HG02943 (cell line): ENCODE measurements around the gene GIT2.

ENCODE experiments used
- ATAC-seq: cut with Tn5 transposase; IDR thresholded peaks from one replicate; pipeline ENCODE4 v1.9.1; 2021; ENCODE audit warnings: mild to moderate bottlenecking, low read depth, moderate library complexity; ENCODE audit not compliant: unreplicated experiment

The GIT2 gene

DNA sequence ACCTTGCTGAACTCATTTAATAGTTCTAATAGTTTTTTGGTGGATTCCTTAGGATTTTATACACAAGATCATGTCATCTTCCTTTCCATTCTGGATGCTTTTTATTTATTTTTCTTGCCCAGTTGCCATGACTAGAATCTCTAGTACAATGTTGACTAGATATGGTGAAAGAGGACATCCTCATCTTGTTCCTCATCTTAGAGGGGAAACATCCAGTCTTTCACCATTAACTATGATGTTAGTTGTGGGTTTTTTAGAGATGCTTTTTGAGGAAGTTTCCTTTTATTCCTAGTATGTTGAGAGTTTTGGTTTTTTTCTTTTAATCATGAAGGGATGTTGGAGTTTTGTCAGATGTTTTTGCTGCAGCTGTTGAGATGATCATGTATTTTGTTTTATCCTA, 11.7 kb upstream of the GIT2 start:
- ATAC-seq, result no peak

DNA sequence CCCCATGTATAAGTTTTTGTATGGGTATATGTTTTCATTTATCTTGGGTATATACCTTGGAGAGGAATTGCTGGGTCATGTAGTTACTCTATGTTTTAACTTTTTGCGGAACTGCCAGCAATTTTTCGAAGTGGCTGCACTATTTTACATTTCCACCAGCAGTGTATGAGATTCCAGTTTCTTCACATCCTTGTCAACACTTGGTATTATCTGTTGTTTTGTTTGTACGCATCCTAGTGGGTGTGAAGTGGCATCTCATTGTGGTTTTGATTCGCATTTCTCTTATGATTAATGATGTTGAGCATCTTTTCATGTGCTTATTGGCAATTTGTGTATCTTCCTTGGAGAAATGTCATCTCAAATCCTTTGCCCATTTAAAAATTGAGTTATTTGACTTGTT, 9.9 kb upstream of the GIT2 start:
- no peak for ATAC-seq

DNA sequence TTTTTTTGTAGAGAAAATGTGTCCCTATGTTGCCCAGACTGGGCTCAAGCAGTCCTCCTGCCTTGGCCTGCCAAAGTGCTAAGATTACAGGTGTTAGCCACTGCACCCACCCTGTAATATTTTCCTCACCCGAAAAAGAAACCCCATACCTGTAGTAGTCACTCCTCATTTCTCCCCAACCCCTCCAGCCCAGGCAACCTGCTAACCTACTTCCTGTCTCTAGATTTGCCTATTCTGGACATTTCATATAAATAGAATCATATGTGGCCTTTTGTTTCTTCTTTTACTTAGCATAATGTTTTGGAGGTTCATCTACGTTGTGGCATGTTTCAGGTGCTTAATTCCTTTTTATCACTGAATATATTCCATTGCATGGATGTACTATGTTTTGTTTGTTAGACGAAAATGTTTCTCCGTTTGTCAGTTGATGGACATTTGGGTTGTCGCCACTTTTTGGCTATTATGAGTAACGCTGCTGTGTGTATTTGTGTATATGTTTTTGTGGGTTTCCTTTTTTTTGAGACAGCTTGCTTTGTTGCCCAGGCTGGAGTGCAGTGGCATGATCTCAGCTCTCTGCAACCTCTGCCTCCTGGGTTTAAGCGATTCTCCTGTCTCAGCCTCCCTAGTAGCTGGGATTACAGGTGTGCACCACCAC, 9.3 kb upstream of the GIT2 start:
- no peak for ATAC-seq

DNA sequence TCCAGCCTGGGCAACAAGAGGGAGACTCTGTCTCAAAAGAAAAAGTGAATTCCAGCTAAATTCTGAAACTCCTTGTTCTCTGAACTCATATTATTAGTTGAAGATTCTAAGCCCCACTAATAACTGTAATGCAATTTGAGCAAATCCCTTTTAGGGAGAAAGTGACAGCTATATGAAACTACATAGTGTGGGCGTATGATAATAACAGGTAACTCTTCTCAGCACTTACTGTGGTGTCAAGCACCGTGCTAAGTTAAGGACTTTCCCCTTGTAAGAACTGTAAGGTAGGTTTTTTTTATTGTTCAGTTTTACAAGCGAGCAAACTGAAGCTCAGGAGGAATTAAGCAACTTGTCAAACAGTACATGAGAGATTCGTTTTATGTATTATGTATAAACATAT, 8.4 kb upstream of the GIT2 start:
- ATAC-seq, result no peak

DNA sequence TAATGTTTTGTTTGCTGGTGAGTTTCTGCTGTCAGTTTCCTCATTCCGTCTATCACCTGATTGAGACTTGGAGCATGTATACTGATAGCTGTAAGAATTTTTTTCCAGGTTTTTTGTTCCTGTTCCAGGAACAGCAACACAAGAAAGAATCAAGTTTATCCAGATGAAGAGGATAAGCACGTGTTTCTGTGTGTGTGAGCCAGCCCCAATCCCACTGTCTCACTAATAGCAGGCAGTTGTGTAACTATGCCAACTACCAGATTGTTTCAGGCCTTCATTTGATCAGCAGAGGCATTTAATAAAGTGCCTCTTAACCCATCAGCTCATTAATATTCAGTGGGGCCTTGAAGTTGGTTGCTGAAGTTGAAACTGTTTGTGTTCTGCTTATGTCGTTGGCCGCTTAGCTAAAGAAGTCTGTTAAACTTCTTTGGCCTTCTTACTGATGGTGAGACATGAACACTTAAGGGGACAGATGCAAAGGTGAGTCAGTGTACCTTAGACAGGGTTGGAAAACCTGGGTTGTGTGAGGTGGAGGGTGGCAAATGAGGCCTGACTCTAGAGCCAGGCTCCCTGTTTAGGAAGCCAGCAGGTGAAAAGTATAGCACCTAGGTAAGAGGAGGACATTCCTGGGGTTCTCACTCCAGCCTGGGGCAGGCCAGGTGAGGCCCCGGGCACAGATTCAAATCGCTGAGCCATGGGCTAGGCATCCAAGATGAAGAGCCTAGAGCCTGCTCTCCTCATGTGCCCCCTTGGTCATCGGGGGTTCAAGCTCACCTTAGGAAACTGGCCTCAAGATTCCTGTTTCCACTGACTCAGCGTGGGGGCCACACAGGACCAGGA, 6.7 kb upstream of the GIT2 start:
- ATAC-seq, result no peak

DNA sequence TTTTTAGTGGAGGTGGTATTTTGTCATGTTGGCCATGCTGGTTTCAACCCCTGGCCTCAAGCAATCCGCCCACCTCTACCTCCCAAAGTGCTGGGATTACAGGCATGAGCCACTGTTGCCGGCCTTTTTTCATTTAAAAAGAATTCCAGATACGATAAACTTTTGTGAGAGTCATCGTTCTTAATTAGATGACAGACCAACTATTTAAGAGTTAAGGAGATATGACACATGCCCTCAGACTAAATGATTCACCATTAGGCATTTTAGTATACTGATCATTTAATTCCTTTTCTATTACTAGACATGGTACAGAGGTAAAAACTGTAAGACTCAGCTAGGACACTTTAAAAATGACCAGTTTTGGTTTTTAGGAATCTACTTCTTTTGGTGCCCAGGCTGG, 5.4 kb upstream of the GIT2 start:
- no peak for ATAC-seq

DNA sequence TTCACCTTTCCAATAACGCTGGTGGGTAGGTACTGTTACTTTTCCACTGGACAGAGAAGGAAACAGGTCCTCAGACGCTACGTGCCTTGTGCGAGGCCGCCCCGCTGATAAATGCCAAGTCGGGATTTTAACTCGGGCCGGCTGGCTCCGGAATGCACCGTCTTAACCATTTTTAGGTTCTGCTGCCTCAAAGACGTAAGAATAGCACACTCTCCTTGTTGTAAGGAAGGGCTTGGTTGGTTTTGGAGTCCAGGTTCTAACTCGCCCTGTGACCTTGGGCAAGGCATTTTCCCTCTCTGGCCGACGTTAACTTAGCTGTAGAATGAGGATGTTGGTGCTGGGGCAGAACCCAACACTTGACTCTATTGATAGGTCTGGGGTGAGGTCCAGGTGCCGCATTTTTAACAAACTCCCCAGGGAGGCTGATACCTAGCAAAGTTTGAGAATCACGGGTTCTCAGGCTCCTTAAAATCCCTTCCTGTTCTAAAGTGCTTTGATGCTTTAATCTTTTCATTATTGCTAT, 3.9 kb upstream of the GIT2 start:
- no peak for ATAC-seq

DNA sequence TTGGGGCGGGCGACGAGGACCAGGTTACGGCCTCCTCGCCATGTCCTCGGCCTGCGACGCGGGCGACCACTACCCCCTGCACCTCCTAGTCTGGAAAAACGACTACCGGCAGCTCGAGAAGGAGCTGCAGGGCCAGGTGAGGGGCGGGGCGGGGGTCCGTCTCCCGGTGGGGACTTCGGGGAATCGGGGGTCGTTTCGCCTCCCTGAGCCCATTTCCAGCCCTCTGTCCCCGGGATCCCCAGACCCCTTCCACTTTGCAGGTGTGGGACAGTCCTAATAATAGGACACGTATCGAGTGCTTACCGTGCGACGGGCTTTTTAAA, 3.4 kb upstream of the GIT2 start:
- ATAC-seq, result no peak

DNA sequence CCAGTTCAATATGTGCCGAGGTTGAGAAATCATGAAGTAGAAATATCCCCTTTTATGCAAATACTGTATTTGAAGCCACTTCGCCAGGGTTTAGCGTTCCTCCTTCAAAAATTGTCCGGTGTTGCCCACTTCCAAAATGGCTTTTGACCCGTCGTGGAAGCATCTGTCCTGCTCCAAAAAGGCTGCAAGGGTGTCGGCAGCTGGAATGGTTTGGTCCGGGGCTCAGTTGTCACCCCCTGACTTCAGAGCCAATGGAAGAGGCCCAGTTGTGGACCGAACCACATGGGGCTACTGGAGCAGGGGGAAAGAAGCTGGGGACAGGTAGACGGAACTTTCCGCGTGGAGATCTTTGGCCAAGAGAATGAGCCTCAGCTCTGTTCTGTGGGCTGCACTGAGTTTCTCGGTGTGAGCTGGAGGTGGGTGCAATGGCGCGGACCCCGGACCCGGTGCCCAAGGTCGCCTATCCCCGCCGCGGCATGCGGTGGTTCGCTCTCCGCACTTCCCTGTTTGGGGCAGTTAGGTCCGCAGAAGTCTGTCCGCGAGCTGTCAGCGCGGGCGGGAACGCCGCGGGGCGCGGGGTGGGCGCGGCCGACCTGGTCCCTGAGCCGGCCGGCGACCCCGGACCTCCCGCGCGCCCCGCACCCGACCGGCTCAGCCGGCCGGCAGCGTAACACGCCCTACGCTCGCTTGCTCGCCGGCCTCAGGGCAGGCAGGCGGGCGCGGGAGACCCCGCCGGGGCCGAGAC, 2.9 kb upstream of the GIT2 start, which contains the start of gene ANKRD13A:
ANKRD13A (plus strand) TSS at position 527 of the 745 bp plus-strand sequence. CDS start 259 bp downstream, outside the sequence.
- ATAC-seq, result peak; percentile 50

DNA sequence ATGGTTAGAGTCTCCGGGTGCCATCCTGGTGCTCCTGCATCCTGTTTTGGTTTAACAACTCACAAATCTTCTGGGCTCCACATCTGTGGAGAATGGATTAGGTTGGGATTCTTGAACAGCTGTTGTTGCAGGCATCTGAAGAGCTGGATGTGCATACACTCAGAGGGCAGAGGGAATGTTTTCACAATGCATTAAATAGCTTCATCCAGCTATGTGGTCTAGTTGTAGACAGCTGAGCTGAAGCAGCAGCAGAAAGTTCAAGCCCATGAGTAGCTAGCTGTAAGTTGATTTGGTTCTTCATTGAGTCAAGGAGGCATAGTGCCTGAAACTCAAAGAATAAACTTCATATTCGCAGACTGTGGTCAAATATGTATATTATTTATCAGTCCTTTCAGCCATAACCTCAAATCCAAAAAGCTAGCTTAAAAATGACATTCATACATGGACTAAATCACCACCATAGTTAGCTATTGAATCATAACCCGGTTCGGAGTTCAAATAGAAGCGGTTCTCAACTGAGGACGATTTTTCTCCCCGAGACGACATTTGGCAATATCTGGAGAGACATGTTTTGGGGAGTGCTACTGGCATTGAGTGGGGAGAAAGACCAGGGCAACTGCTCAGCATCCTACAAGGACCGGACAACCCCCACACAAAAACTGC, 2.2 kb upstream of the GIT2 start:
- no peak for ATAC-seq

DNA sequence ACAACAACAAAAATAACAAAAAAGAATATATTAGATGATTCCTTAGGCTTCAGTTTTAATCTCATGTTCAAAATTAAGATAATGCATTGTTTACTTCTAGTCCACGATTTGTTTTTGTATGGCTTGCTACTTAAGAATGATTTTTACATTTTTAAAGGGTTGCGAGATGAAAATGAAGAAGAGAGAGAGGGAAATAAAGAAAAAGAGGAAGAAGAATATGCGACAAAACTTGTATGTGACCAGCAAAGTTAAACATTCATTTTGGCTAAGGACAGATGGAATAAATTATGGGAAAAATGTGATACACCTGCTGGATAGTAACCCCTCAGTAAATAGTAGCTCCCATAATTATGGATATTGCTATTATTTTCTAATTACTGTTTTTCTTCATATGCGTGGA, 1.2 kb upstream of the GIT2 start:
- no peak for ATAC-seq

DNA sequence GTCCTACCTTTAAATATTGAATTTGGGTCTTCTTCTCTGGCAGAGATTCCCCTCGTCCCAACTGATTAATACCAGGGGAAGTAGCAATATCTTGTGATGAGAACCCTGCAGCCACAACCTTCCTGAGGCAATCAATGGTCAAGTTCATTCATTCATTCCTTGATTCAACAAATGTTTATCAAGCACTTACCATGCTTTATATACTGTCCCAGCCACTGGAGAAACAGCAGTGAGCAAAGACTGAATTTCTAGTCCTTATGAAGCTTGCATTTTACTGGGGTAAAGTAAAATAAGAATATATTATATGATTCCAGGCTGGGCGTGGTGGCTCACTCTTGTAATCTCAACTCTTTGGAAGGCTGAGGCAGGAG, 300 bp upstream of the GIT2 start:
- ATAC-seq, result no peak

DNA sequence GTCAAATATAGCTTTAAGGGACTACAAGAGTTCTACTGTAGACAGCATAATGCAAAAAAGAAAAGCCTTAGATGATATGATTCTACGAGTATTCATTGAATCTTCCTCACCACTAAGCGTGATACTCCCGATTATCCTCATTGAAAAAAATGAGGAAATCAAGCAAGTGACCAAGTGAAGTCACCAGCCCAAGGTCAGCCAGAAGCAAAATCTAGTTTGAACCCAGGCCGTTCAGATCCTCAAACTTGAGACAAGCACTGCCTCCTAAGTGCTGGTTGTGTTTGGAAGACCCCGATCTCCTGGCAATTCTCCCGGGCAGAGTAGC, 845 bp downstream of the GIT2 start:
- no peak for ATAC-seq

DNA sequence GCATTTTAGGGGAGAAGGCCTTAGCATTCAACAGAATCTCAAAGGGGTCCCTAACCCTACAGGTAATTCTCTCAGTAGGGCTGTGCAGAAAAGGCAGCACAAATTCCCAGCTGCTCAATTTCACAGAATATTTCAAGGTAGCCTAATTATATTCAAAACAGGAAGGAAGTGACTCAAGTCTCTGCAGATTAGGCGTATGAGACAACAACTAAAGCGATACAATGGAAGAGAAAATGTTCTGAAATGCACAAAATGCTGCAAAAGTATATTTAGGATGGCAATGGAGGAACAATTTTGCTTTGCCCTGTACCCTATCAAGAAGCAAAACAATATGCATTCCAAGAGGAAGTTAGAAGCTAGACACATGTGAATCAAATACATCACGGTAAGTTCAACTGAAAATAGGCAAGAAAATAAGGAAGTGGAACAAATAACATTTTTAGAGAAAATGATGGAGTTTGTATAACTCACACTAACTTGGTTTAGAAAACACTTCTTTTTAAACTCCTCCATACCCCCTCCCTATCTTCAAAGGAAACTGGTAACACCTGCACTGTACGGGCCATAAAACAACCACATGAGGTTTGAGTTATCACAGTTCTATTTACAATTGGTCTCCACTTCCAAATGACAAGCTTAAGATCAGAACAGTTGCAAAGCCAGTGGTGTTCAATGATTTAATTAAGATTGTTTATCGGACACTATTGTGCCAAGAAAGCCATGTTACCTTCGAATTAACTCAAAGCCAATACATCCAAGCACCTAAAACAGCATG, 1.6 kb downstream of the GIT2 start:
- ATAC-seq, result no peak

DNA sequence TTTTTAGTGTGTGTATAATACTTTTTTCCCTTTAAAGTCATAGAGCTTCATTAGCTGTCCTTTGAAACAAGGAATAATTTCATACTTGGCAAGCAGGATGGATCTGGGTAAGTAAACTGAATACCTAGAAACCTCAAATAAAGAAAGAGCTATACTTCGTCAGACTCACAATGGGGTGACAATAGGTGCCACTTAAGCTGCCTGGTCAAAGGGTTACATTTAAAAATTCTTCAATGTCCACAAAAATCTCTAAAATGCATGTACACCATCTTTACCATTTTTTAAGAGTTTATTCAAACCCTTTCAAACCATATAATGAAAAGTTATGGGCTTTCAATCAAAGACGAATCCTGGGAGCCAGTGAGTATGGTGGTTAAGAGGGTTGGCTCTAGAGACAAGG, 3.1 kb downstream of the GIT2 start:
- ATAC-seq, result no peak

DNA sequence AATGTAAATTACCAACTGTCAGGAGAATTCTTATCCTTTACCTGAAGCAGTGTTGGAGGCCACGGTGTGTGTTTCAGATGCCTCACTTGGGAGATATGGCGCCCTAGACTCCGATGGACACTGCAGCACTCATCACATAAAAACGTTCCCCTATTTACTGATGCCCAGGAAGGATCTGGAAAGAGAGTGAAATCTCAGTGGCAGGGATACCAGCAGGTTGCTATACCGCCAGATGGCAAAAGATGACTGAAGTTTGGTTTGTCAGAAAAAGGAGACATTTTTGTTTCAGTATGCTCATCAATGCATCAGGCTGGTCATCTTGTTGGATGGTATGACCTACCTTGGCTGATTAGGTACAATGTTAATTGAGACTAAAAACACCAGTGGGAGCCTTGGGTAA, 4.6 kb downstream of the GIT2 start:
- no peak for ATAC-seq

DNA sequence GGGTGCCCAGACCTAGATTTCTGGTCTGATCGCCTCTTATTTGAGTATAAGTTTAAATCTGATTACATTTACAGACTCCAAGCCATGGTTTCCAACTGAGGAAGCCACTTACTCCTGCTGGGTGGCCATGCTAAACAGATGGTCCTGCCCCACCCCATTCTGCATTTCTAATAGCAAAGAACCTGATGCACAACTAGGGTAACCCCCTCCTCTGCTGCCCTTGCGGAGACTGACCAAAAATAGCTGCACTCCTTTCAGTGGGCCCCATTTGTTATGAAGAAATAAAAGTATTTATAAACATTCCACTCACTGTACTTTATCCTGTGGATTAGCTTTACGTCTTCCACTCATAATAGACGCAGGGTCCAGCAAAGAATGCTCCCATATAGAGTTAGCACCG, 6.8 kb downstream of the GIT2 start:
- no peak for ATAC-seq

DNA sequence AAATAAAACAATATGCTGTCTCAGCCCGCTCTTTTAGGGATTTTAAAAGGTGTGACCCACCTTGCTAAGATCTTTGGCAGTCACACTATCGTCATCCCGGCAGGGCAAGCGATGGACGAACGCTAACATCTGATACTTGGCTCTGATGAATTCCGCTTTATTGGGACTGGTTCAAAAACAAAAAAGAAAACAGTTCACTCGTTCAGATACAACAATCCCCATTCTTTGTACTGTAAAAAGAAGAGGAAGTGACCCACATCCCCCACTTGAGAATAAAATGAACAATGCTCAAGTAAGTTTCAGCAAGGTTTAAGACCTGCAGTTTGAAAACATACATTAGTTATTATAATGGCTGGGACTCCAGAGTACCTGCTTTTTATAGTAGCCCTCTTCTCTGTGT, 7.3 kb downstream of the GIT2 start:
- no peak for ATAC-seq

DNA sequence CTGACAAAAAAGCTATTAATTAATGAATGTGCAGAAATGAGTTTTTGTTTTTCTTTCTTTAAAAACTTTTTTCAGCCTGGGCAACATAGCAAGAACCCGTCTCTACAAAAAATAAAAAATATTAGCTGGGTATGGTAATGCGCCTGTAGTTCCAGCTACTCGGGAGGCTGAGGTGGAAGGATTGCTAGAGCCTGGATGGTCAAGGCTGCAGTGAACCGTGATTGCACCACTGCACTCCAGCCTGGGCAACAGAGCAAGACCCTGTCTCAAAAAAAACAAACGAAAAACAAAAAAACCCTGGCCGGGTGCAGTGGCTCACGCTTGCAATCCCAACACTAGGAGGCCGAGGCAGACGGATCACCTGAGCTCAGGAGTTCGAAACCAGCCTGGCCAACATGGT, 7.9 kb downstream of the GIT2 start:
- ATAC-seq, result no peak

DNA sequence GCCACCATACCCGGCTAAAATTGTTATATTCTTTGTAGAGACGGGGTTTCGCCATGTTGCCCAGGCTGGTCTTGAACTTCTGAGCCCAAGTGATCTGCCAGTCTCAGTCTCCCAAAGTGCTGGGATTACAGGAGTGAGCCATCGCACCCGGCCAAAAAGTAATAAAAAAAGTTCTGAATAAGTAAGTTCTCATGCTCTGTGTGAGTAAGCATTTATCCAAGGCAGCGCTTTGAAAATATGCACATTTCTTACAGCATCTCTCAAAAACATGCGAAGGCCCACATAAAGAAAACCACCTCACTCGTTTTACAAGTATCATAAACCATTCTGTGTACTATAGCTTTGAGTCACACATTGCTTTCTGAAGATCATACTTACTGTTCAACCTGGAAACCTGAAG, 8.6 kb downstream of the GIT2 start:
- ATAC-seq, result no peak
